HL-60 (cell line): ENCODE measurements around the gene RBBP8.
A peak's percentile ranks its signal among the peaks of the same experiment; 100 is the strongest.

Experiments used
- DNase-seq, 2 experiments: peaks; one replicate each; pipeline ENCODE4 v3.0.0-alpha.2; 2010 to 2020; ENCODE audit warnings: low read depth in 1 of 2, low spot score in 1 of 2
- H3K27ac ChIP-seq: fragments of 250-450 bp; sonication (Bioruptor Pico); replicated peaks from 2 replicates; pipeline ENCODE4 v1.5.1; 2020; ENCODE audit warnings: mild to moderate bottlenecking, moderate library complexity
- H3K27me3 ChIP-seq: fragments of 250-450 bp; sonication (Bioruptor Pico); 2 replicates; pipeline ENCODE4 v1.5.1; 2021; ENCODE audit warnings: mild to moderate bottlenecking, moderate library complexity; ENCODE audit not compliant: insufficient read depth, poor library complexity, severe bottlenecking
- H3K4me3 ChIP-seq: replicated peaks from 2 replicates; pipeline ENCODE4 v1.5.1; 2011; ENCODE audit warnings: mild to moderate bottlenecking, control low read depth, low read length; ENCODE audit not compliant: insufficient read depth
- CTCF ChIP-seq: IDR thresholded peaks from one replicate; pipeline ENCODE4 v1.5.1; 2011; ENCODE audit warnings: low read length, control low read depth, inconsistent platforms; ENCODE audit not compliant: insufficient read depth
- GABPA ChIP-seq: IDR thresholded peaks from 2 replicates; pipeline ENCODE4 v1.6.1; 2012; ENCODE audit warnings: low read depth
- POLR2AphosphoS5 ChIP-seq: IDR thresholded peaks from 2 replicates; pipeline ENCODE4 v1.6.1; 2012; ENCODE audit warnings: low read depth
- SPI1 ChIP-seq: IDR thresholded peaks from 2 replicates; pipeline ENCODE4 v1.6.1; 2012; ENCODE audit warnings: low read depth, mild to moderate bottlenecking, borderline replicate concordance
- TF ChIP-seq, protein P1 (sequence below): IDR thresholded peaks from 2 replicates; pipeline ENCODE4 v1.6.1; 2012; ENCODE audit warnings: low read depth; ENCODE audit not compliant: insufficient replicate concordance

Gene RBBP8

GRCh38 chr18:22933966-22934423 lies 867 bp downstream of the RBBP8 start:
- no peak for DNase-seq
- no peak for TF ChIP-seq CTCF
- TF ChIP-seq POLR2AphosphoS5 = no peak; the same call in 1 of the 2 replicates
- H3K27ac ChIP-seq = peak overlapping the region; percentile 96

GRCh38 chr18:22934789-22935188 lies 1.7 kb downstream of the RBBP8 start:
- TF ChIP-seq GABPA = no peak
- TF ChIP-seq CTCF = no peak
- no peak for TF ChIP-seq SPI1
- H3K27ac ChIP-seq = peak overlapping the region; percentile 96
- H3K27me3 ChIP-seq = no peaks in the 10 kb centered on the region
- H3K4me3 ChIP-seq = peak overlapping the region; percentile 67
- no peak for DNase-seq

More at GRCh38 chr18:22933966-22934423, 867 bp downstream of the RBBP8 start:
- H3K27me3 ChIP-seq = no peaks in the 10 kb centered on the region
- peak overlapping the region; percentile 67 for H3K4me3 ChIP-seq

DNA sequence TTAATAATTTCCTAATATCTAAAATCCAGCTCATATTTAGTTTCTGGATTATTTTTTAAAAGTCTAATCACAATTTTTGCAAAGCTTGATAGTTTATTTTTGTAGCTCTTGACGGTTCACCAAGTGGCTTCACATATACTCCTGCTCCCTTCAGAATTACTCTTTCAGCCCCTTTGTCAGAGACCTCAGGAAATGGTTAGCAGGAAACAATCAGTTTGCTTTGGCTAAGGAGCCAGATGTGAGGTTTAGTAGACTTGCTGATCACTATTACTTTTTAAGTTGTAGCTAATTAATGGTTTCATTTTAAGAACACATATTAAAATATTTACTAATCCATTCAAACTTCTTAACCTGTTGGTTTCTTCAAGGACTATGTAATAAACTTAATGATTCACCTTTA lies 2.3 kb downstream of the RBBP8 start:
- no peak overlapping the region; the same call in 1 of the 2 replicates for H3K4me3 ChIP-seq
- no peak overlapping the region for H3K27ac ChIP-seq
- TF ChIP-seq SPI1 (no peak), CTCF (no peak), POLR2AphosphoS5 (no peak), GABPA (no peak)
- TF ChIP-seq, protein P1, sequence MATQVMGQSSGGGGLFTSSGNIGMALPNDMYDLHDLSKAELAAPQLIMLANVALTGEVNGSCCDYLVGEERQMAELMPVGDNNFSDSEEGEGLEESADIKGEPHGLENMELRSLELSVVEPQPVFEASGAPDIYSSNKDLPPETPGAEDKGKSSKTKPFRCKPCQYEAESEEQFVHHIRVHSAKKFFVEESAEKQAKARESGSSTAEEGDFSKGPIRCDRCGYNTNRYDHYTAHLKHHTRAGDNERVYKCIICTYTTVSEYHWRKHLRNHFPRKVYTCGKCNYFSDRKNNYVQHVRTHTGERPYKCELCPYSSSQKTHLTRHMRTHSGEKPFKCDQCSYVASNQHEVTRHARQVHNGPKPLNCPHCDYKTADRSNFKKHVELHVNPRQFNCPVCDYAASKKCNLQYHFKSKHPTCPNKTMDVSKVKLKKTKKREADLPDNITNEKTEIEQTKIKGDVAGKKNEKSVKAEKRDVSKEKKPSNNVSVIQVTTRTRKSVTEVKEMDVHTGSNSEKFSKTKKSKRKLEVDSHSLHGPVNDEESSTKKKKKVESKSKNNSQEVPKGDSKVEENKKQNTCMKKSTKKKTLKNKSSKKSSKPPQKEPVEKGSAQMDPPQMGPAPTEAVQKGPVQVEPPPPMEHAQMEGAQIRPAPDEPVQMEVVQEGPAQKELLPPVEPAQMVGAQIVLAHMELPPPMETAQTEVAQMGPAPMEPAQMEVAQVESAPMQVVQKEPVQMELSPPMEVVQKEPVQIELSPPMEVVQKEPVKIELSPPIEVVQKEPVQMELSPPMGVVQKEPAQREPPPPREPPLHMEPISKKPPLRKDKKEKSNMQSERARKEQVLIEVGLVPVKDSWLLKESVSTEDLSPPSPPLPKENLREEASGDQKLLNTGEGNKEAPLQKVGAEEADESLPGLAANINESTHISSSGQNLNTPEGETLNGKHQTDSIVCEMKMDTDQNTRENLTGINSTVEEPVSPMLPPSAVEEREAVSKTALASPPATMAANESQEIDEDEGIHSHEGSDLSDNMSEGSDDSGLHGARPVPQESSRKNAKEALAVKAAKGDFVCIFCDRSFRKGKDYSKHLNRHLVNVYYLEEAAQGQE = no peak
- DNase-seq = no peak
- H3K27me3 ChIP-seq = no peaks in the 10 kb centered on the region

DNA sequence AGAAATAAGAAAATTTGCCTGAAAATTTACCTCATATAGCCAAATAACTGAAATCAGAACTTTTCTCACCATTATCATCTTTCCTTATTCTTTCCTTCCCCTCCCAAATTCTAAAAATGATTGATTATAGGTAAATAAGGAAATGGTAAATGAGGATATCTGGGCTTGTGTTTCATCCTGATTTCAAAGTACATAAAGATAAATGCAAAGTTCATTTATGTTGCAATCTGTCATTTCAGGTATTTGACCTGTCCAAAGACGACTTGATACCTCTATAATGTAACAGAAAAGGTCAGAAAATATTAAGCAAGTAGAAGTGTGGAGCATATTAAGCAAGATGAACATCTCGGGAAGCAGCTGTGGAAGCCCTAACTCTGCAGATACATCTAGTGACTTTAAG lies 3.4 kb downstream of the RBBP8 start:
- DNase-seq = no peak
- no peaks in the 10 kb centered on the region for H3K27me3 ChIP-seq
- TF ChIP-seq SPI1 = no peak
- no peak for TF ChIP-seq CTCF
- TF ChIP-seq, protein P1 = no peak
- no peak for TF ChIP-seq POLR2AphosphoS5
- no peak for TF ChIP-seq GABPA
- H3K4me3 ChIP-seq = no peak overlapping the region
- H3K27ac ChIP-seq = no peak overlapping the region
